Lower leg skin (tissue), 4 donors: ENCODE measurements around the gene AADAT. TPM values are rescaled to one million over a fixed set of nuclear protein-coding genes. Genes with fewer than 3 reads are reported as not detected.

Source experiments
- DNase-seq, 2 donors: peaks; one replicate each; pipeline ENCODE4 v3.0.0-alpha.2; 2019; ENCODE audit warnings: low spot score in 2 of 2
- H3K4me3 ChIP-seq: fragments of 200-600 bp; sonication (generic); 2 replicates; pipeline ENCODE4 v1.5.1; 2017; ENCODE audit warnings: mild to moderate bottlenecking, low read depth; ENCODE audit not compliant: poor library complexity, severe bottlenecking
- POLR2A ChIP-seq, 2 donors: fragments of 450-650 bp; IDR thresholded peaks; one replicate each; pipeline ENCODE4 v1.6.1; 2016 to 2017; ENCODE audit warnings: antibody characterized with exemption in 2 of 2, mild to moderate bottlenecking in 1 of 2, moderate library complexity in 1 of 2
- WGBS, 2 donors: methylation state at CpG; one replicate each; pipeline ENCODE4 v1.1.5; 2018; 5-methylcytosine and 5-hydroxymethylcytosine counted together
- intact Hi-C: fragments of 100-400 bp; cut with DNase I; formaldehyde crosslinking; loops from one replicate; pipeline ENCODE4 v1.15.0; 2023; ENCODE audit warnings: low total_unique reads
- total RNA-seq, 4 donors: library from RNA; depleted of rRNA; stranded (reverse); fragments of >200 nt; gene quantifications; one replicate each; pipeline ENCODE4 v1.1.0, GENCODE V29; 2016
- TF ChIP-seq, protein P1 (sequence below), 3 donors: fragments of 450-650 bp; IDR thresholded peaks; one replicate each; pipeline ENCODE4 v1.5.1; 2016; ENCODE audit warnings: antibody characterized with exemption in 3 of 3, mild to moderate bottlenecking in 3 of 3, moderate library complexity in 2 of 3

AADAT gene
- total RNA-seq, 4 donors from 2014 or later, result 0.38 to 10.3 (median 0.97) TPM

DNA sequence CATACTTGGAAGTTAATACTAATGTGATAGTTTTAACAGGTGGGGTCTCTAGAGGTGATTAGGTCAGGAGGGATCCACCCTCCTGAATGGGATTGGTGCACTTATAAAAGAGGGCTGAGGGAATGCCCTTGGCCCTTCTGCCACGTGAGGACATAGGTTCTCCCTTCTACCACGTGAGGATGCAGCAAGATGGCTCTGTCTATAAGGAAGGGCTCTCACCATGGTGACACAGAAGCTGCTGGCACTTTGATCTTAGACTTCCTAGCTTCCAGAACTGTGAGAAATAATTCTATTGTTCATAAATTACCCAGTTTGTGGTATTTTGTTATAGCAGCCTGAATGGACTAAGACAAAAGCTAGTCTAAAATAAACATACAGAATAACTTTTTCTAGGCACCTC, 1.0 kb downstream of the AADAT start:
- intact Hi-C loops, result no loop called here
- no peak overlapping the region for H3K4me3 ChIP-seq
- TF ChIP-seq, protein P1, sequence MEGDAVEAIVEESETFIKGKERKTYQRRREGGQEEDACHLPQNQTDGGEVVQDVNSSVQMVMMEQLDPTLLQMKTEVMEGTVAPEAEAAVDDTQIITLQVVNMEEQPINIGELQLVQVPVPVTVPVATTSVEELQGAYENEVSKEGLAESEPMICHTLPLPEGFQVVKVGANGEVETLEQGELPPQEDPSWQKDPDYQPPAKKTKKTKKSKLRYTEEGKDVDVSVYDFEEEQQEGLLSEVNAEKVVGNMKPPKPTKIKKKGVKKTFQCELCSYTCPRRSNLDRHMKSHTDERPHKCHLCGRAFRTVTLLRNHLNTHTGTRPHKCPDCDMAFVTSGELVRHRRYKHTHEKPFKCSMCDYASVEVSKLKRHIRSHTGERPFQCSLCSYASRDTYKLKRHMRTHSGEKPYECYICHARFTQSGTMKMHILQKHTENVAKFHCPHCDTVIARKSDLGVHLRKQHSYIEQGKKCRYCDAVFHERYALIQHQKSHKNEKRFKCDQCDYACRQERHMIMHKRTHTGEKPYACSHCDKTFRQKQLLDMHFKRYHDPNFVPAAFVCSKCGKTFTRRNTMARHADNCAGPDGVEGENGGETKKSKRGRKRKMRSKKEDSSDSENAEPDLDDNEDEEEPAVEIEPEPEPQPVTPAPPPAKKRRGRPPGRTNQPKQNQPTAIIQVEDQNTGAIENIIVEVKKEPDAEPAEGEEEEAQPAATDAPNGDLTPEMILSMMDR (IDR thresholded peaks at IDR 0.05), result no peak
- no peak for TF ChIP-seq POLR2A (IDR thresholded peaks at IDR 0.05)
- 83 to 93% methylated on average over 2 of the region's 2 CpGs for whole genome bisulfite sequencing, 2 donors
- no peak for DNase-seq

DNA sequence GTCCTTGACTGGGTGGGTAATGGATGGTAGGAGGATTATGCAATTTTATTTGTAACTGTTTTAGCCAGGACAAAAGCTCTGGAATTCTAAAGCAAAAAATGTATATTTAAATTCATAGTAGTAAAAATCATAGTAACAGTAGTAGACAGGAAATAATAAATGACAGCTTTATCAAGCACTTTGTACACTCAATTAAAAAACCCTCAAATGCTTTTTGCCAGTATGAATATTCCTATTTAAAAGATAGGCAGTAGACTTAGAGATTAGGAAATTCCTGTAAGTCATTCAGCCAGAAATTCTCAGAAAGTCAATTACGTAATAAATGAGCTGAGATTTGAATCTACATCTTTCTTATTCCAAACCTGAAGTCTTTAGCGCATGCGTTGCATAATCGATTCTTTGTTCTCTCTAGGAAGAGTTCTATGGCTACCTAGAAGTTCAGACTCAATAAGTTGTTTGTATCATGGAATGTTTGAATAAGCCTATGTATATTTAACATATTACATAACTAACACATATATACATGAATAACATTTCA, 2.5 kb downstream of the AADAT start:
- no peak overlapping the region for H3K4me3 ChIP-seq
- intact Hi-C loops, result no loop called here
- WGBS, 2 donors, result 40 to 46% methylated on average over 4 of the region's 4 CpGs
- DNase-seq, result no peak
- TF ChIP-seq, protein P1 (IDR thresholded peaks at IDR 0.05), result no peak
- no peak for TF ChIP-seq POLR2A (IDR thresholded peaks at IDR 0.05)

DNA sequence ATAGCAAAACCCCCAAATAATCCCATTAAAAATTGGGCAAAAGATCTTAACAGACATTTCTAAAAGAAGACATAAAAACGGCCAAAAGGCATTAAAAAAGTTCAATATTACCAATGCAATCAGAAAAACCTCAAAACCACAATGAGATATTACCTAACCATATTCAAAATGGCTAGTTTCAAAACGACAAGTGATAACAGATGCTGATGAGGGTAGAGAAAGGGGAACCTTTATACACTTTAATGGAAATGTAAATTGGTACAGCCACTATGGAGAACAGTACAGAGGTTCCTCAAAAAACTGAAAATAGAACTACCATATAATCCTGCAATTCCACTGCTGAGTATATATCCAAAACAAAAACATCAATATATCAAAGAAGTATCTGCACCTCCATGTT, 6.2 kb downstream of the AADAT start:
- WGBS, 2 donors, result 66 to 69% methylated on average over 2 of the region's 2 CpGs
- TF ChIP-seq, protein P1 (IDR thresholded peaks at IDR 0.05), result no peak
- TF ChIP-seq POLR2A (IDR thresholded peaks at IDR 0.05), result no peak
- intact Hi-C loops, result no loop called here

DNA sequence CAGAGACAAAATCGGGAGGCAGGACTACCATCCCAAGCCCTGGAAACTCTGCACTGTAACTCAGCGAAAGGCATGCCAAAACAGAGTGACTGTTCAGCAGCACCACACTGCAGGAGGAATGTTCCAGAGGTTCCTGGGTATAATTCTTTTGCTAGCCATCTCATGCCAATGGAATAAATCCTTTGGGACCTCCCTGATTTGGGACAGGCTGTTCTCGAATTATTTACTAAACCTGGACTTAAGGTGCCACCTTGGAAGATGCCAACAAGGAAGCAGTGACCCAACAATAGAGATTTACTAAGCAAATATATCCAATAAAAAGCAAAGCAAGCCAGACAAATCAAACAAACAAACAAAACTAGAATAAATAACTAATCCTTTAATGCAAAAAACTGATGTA, 9.3 kb downstream of the AADAT start:
- DNase-seq, result no peak
- 52 to 61% methylated on average over 3 of the region's 3 CpGs for WGBS, 2 donors
- no peak overlapping the region for H3K4me3 ChIP-seq
- intact Hi-C loops, result no loop called here
- TF ChIP-seq POLR2A (IDR thresholded peaks at IDR 0.05), result no peak
- TF ChIP-seq, protein P1 (IDR thresholded peaks at IDR 0.05), result no peak

More for the DNA sequence above, 6.2 kb downstream of the AADAT start:
- DNase-seq, result no peak
- no peak overlapping the region for H3K4me3 ChIP-seq

DNA sequence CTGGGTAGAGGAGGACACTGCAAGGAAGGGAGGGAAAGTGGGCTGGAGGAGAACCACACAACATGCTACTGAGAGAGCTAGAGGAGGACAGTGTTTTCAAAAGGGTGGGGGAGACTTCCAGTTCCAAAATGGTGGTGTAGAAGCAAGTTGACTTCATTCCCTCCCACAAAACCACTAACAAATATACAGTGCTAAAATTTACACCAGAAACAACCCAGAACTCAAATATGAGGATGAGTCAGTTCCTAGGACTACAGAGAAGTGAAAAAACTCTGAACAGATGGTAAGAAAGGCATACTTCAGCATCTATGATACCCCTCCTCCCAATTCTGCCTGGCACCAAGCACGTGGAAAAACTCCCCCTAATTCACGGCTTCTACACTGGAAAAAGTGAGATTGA, 9.8 kb downstream of the AADAT start:
- DNase-seq, result no peak
- intact Hi-C loops, result no loop called here
- TF ChIP-seq, protein P1 (IDR thresholded peaks at IDR 0.05), result no peak
- TF ChIP-seq POLR2A (IDR thresholded peaks at IDR 0.05), result no peak
- 77 to 86% methylated on average over 2 of the region's 2 CpGs for whole genome bisulfite sequencing, 2 donors
- no peak overlapping the region for H3K4me3 ChIP-seq

DNA sequence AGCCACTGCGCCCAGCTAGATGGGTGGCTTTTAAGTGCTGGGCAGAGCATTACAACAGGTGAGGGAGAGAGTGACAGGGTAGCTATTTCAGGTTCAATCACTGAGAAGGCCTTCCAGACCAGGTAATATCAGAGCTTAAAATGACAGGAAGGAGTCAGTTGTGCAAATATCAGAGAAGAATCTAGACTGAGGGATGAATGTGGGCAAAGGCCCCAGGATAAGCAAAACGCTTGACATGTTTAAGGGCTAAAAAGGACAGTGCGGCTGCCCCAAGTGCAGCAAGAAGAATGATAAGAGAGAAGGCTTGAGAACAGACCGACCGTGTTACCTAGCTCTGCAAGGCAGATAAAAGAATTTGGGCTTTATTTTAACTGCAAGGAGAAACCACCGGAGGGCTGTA, 18.6 kb downstream of the AADAT start:
- H3K4me3 ChIP-seq, result no peak overlapping the region
- no peak for TF ChIP-seq POLR2A (IDR thresholded peaks at IDR 0.05)
- TF ChIP-seq, protein P1 (IDR thresholded peaks at IDR 0.05), result no peak
- intact Hi-C loops, result no loop called here
- 92 to 94% methylated on average over 6 of the region's 6 CpGs for WGBS, 2 donors
- no peak for DNase-seq
